KMS-11 (cell line): ENCODE data around the gene HOXA9.
A peak's percentile ranks its signal among the peaks of the same experiment; 100 is the strongest.

Experiments used
- H2AFZ ChIP-seq: fragments of 200-600 bp; sonication (generic); 2 replicates; pipeline ENCODE4 v1.6.1; 2016; ENCODE audit warnings: antibody characterized with exemption, mixed run types, low read depth
- H3K27ac ChIP-seq: fragments of 200-600 bp; sonication (generic); 2 replicates; pipeline ENCODE4 v1.6.1; 2016; ENCODE audit warnings: mild to moderate bottlenecking, mixed run types
- H3K27me3 ChIP-seq: fragments of 200-600 bp; sonication (generic); 2 replicates; pipeline ENCODE4 v1.6.1; 2017; ENCODE audit warnings: mild to moderate bottlenecking, low read depth, mixed run types, moderate library complexity; ENCODE audit not compliant: insufficient read depth
- H3K36me3 ChIP-seq: fragments of 200-600 bp; sonication (generic); 2 replicates; pipeline ENCODE4 v1.6.1; 2017; ENCODE audit warnings: mild to moderate bottlenecking, mixed run types; ENCODE audit not compliant: insufficient read depth
- H3K4me1 ChIP-seq: fragments of 200-600 bp; sonication (generic); 2 replicates; pipeline ENCODE4 v1.6.1; 2016; ENCODE audit warnings: mild to moderate bottlenecking, low read depth, mixed run types; ENCODE audit not compliant: poor library complexity, severe bottlenecking
- H3K4me2 ChIP-seq: fragments of 200-600 bp; sonication (generic); 2 replicates; pipeline ENCODE4 v1.7.0; 2016; ENCODE audit warnings: mild to moderate bottlenecking, mixed run types
- H3K4me3 ChIP-seq: fragments of 200-600 bp; sonication (generic); IDR thresholded peaks from 2 replicates; pipeline ENCODE4 v1.6.1; 2017; ENCODE audit warnings: low read depth, low read length, mixed read lengths; ENCODE audit not compliant: insufficient read depth
- H3K79me2 ChIP-seq: fragments of 200-600 bp; sonication (generic); 2 replicates; pipeline ENCODE4 v1.6.1; 2016; ENCODE audit warnings: low read depth, mixed run types; ENCODE audit not compliant: insufficient read depth
- H3K9ac ChIP-seq: fragments of 200-600 bp; sonication (generic); 2 replicates; pipeline ENCODE4 v1.6.1; 2016; ENCODE audit warnings: mild to moderate bottlenecking, mixed run types
- H4K20me1 ChIP-seq: fragments of 200-600 bp; sonication (generic); 2 replicates; pipeline ENCODE4 v1.6.1; 2016; ENCODE audit warnings: mild to moderate bottlenecking, mixed run types; ENCODE audit not compliant: insufficient read depth
- TF ChIP-seq, protein P1 (sequence below): fragments of 200-600 bp; sonication (generic); conservative IDR thresholded peaks from 2 replicates; pipeline ENCODE4 v1.6.1; 2017; ENCODE audit warnings: low read depth, mild to moderate bottlenecking, antibody characterized with exemption, low read length, moderate library complexity, mixed read lengths

HOXA9 gene

DNA sequence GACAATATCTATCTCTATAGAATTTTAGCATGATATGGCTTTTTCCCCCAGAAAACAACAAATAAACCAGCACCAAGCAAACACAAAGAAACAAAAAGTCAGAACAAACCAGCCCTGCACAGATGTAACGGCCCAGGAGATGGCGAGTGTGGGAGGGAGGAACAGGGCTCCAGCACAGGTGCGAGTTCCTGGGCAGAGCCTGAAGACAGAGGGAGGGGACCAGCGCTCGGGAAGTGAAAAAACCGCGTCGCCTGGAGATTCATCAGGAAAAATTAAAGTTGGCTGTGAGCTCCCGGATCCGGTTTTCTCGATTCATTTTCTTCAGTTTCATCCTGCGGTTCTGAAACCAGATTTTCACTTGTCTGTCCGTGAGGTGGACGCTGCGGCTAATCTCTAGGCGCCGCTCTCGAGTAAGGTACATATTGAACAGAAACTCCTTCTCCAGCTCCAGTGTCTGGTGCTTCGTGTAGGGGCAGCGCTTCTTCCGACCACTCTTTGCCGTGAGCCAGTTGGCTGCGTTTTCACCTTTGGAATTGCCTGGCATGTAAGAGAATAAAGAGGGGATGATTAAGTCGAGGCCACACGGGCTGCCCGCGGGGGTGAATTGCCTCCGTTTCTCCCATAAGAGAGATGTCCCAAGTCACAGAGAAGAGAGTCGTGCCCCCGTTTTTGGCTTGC, 6.4 kb upstream of the HOXA9 start:
- TF ChIP-seq, protein P1, sequence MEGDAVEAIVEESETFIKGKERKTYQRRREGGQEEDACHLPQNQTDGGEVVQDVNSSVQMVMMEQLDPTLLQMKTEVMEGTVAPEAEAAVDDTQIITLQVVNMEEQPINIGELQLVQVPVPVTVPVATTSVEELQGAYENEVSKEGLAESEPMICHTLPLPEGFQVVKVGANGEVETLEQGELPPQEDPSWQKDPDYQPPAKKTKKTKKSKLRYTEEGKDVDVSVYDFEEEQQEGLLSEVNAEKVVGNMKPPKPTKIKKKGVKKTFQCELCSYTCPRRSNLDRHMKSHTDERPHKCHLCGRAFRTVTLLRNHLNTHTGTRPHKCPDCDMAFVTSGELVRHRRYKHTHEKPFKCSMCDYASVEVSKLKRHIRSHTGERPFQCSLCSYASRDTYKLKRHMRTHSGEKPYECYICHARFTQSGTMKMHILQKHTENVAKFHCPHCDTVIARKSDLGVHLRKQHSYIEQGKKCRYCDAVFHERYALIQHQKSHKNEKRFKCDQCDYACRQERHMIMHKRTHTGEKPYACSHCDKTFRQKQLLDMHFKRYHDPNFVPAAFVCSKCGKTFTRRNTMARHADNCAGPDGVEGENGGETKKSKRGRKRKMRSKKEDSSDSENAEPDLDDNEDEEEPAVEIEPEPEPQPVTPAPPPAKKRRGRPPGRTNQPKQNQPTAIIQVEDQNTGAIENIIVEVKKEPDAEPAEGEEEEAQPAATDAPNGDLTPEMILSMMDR = no peak
- H3K27ac ChIP-seq = no peak overlapping the region
- H3K9ac ChIP-seq = no peak overlapping the region
- H3K27me3 ChIP-seq = peaks cover 15% of the 10 kb centered on the region; the same call in 1 of the 2 replicates
- H3K36me3 ChIP-seq = no peaks in the 10 kb centered on the region
- peak overlapping the region; percentile 81; the same call in 1 of the 2 replicates for H2AFZ ChIP-seq
- H3K79me2 ChIP-seq = no peaks in the 10 kb centered on the region
- peak overlapping the region; percentile 70 for H3K4me2 ChIP-seq
- H3K4me3 ChIP-seq = no peak overlapping the region
- H4K20me1 ChIP-seq = no peaks in the 10 kb centered on the region
- peaks cover 17% of the 10 kb centered on the region for H3K4me1 ChIP-seq

DNA sequence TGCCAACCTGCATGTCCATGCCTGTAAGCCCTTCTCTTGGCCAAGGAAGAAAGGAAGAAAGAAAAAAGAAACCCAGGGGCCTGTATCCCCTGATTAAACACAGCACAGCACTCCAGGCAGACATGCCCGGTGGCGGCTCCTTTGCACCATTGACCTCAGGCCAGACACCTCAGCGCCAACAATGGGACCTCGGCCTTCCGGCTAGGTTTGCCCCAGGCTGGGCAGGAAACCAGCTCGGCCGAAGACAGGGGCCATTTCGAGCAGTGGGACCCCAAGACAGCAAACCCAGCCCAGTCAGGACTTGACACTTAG, 5.9 kb upstream of the HOXA9 start:
- no peak overlapping the region for H3K4me3 ChIP-seq
- H3K36me3 ChIP-seq = no peaks in the 10 kb centered on the region
- peak overlapping the region; percentile 70; the same call in 1 of the 2 replicates for H3K4me2 ChIP-seq
- H3K9ac ChIP-seq = no peak overlapping the region
- peaks cover 15% of the 10 kb centered on the region; the same call in 1 of the 2 replicates for H3K27me3 ChIP-seq
- no peak overlapping the region for H3K27ac ChIP-seq
- 0 out of 2 replicates have a peak overlapping the region, but pooled peaks have one; percentile 81 for H2AFZ ChIP-seq
- H3K79me2 ChIP-seq = no peaks in the 10 kb centered on the region
- no peaks in the 10 kb centered on the region for H4K20me1 ChIP-seq
- H3K4me1 ChIP-seq = peaks cover 17% of the 10 kb centered on the region
- TF ChIP-seq, protein P1 = no peak

DNA sequence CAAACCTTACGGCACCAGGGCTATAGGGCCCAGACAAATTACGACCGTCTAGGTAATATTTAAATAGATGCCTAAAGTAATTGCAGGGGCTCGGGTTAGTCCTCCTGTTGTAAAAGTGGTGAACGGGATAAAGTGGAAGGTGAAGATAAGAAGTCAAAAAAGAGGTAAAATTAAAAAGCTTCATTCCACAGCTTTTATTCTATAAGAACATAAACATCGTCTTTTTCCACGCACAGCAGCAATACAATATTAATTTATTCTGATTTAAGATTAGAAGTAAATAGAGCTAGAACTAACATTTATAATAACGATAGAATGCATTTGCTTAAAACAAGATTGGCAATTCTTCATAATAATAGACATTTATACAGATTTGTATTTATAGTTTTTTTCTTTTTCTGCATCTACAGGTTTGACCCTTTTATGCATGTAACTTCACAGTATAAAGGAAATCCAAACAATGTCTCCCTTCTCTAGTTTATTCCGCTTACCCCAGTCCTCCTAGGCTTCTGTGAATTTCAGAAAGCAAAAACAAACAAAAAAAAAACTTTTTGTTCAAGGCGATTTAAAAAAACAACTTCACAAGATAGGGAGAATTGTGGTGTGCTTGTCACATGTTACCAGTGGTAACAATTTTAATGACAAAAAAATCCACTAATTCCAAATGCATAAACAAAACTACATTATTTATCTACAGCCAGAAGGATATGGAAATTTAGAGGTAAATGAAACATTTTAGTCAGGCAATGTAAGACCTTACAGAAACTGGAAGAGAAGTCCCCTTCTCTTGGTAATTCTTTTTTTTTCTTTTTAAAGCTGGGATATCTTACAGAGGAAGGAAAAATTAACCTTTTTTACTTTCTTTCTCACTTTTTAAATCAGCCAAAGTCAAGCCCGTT, 5.3 kb upstream of the HOXA9 start:
- H3K79me2 ChIP-seq = no peaks in the 10 kb centered on the region
- H3K4me3 ChIP-seq = no peak overlapping the region
- no peaks in the 10 kb centered on the region for H4K20me1 ChIP-seq
- H3K9ac ChIP-seq = no peak overlapping the region
- no peaks in the 10 kb centered on the region for H3K36me3 ChIP-seq
- no peak overlapping the region for H3K27ac ChIP-seq
- TF ChIP-seq, protein P1 = no peak
- no peak overlapping the region; the same call in 1 of the 2 replicates for H3K4me2 ChIP-seq
- peaks cover 17% of the 10 kb centered on the region for H3K4me1 ChIP-seq
- H2AFZ ChIP-seq = no peak overlapping the region
- peaks cover 15% of the 10 kb centered on the region; the same call in 1 of the 2 replicates for H3K27me3 ChIP-seq

DNA sequence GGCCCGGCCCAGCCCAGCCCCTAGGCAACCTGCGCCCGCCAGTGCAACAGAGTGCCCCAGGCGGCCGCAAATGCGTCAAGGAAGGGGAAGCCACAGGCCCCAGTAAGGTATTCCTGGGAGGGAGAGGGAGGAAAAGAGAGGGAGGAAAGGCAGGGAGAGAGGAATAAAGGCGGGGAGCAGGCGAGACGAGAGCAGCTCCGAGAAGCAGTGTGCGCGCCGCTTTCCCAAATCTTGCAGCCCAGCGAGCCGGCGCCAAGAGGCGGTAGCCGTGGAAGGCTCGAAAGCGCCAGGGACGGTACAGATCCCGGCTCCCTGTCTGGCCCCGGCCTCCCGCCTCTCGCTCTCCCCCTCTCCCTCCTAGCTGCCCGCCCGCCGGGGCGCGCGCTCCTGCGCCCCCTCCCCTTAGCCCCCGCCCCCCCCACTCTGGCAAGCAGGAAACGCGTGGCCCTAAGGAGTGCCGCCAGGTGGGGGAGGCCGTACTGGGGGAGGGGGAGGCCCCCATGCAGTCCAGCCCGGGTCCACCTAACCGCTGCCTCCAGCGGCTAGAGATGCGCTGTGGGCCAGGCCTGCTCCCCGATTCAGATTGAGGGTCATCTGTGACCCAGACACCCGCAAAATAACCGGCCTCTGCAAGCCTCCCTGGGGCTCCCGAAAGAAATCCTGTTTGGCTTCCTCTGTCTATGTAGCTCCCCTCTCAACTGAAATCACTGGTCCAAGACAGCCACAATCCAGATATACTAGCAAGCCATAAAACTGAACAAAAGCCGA, 4.5 kb upstream of the HOXA9 start:
- H3K4me1 ChIP-seq = peaks cover 17% of the 10 kb centered on the region
- no peaks in the 10 kb centered on the region for H4K20me1 ChIP-seq
- no peak overlapping the region for H2AFZ ChIP-seq
- H3K9ac ChIP-seq = no peak overlapping the region
- no peak overlapping the region for H3K4me2 ChIP-seq
- TF ChIP-seq, protein P1 = no peak
- no peaks in the 10 kb centered on the region for H3K79me2 ChIP-seq
- peaks cover 15% of the 10 kb centered on the region; the same call in 1 of the 2 replicates for H3K27me3 ChIP-seq
- H3K27ac ChIP-seq = no peak overlapping the region
- H3K36me3 ChIP-seq = no peaks in the 10 kb centered on the region
- H3K4me3 ChIP-seq = no peak overlapping the region
